K562 (cell line): ENCODE results near the gene TTC28. TPM values are rescaled to one million over a fixed set of nuclear protein-coding genes. Genes with fewer than 3 reads are reported as not detected.

Source experiments
- ATAC-seq: fragments of 200-7000 bp; cut with Tn5 transposase; 3 replicates; pipeline ENCODE4 v1.9.1; 2020; ENCODE audit warnings: moderate library complexity
- BruUV-seq: library from RNA; stranded (reverse); fragments of 400-500 nt; replicated peaks from 2 replicates; lab custom pipeline; 2021; lab: Mats Ljungman, UMichigan
- CTCF ChIA-PET: fragments of 300-600 bp; formaldehyde crosslinking; extraction: SDS; loops from one replicate; lab custom pipeline; 2021; ENCODE audit warnings: low intra/inter-chr PET ratio; lab: Yijun Ruan, JAX
- POLR2A ChIA-PET: fragments of 300-600, 350-650 bp; sonication (Branson Sonifier 250); formaldehyde crosslinking; extraction: SDS; loops from one replicate; lab custom pipeline; 2021; ENCODE audit warnings: antibody characterized with exemption, inconsistent platforms; lab: Yijun Ruan, JAX
- DNase-seq, 4 experiments: peaks; one replicate each; pipeline versions ENCODE4 v3.0.0 to v3.0.0-alpha.2; 2011 to 2018; ENCODE audit warnings: low spot score in 3 of 4, mixed read lengths in 3 of 4; ENCODE audit errors: extremely low read depth in 1 of 4
- FAIRE-seq: peaks from 2 replicates; lab custom pipeline; 2011; peaks lifted over from hg19 to GRCh38; lab: Jason Lieb, UNC
- H2AFZ ChIP-seq: 2 replicates; pipeline ENCODE4 v1.6.0; 2011; ENCODE audit warnings: low read depth, low read length, control low read depth, inconsistent platforms
- H3K27ac ChIP-seq: fragments of 200-600 bp; 3 replicates; pipeline ENCODE4 v1.8.0; 2011; ENCODE audit warnings: low read depth, mild to moderate bottlenecking, control low read depth, inconsistent platforms, low read length, moderate library complexity, mixed read lengths; ENCODE audit errors: extremely low read depth
- H3K27me3 ChIP-seq, 2 experiments: fragments of 300-600 bp in 1 of 2; 2 replicates in 1 of 2; 3 replicates in 1 of 2; pipeline versions ENCODE4 v1.6.0 to v1.8.0; 2011; ENCODE audit warnings: inconsistent platforms in 2 of 2, low read length in 2 of 2, mild to moderate bottlenecking in 1 of 2, mixed read lengths in 1 of 2, moderate library complexity in 1 of 2; ENCODE audit not compliant: control insufficient read depth in 2 of 2, insufficient read depth in 2 of 2
- H3K36me3 ChIP-seq: fragments of 300-600 bp; 3 replicates; pipeline ENCODE4 v1.8.0; 2011; ENCODE audit warnings: mild to moderate bottlenecking, low read length, inconsistent platforms; ENCODE audit not compliant: control insufficient read depth, insufficient read depth
- H3K4me1 ChIP-seq, 2 experiments: fragments of 200-600 bp in 1 of 2; replicated peaks in 1 of 2; 2 replicates in 1 of 2; 3 replicates in 1 of 2; pipeline versions ENCODE4 v1.5.1 to v1.8.0; 2011; ENCODE audit warnings: inconsistent platforms in 2 of 2, low read length in 2 of 2, mild to moderate bottlenecking in 1 of 2, mixed read lengths in 1 of 2, moderate library complexity in 1 of 2; ENCODE audit not compliant: control insufficient read depth in 2 of 2, insufficient read depth in 2 of 2
- H3K4me2 ChIP-seq: 2 replicates; pipeline ENCODE4 v1.6.1; 2011; ENCODE audit warnings: low read length, control low read depth, inconsistent platforms, mixed read lengths; ENCODE audit not compliant: insufficient read depth
- H3K4me3 ChIP-seq: fragments of 200-600 bp; sonication (generic), shearing (Covaris generic); 2 replicates; pipeline ENCODE4 v1.5.1; 2016; ENCODE audit warnings: control low read depth, inconsistent platforms
- H3K79me2 ChIP-seq: fragments of 200-600 bp; 3 replicates; pipeline ENCODE4 v1.8.0; 2011; ENCODE audit warnings: low read length, inconsistent platforms; ENCODE audit not compliant: control insufficient read depth, insufficient read depth
- H3K9ac ChIP-seq, 2 experiments: 2 replicates each; pipeline versions ENCODE4 v1.6.0 to v1.6.1; 2011; ENCODE audit warnings: low read depth in 2 of 2, low read length in 2 of 2, control low read depth in 1 of 2, inconsistent platforms in 1 of 2, mild to moderate bottlenecking in 1 of 2, mixed read lengths in 1 of 2; ENCODE audit not compliant: insufficient read depth in 1 of 2
- H3K9me1 ChIP-seq: one replicate; pipeline ENCODE4 v1.6.0; 2011; ENCODE audit warnings: inconsistent platforms, mild to moderate bottlenecking, low read length, moderate library complexity; ENCODE audit not compliant: control insufficient read depth, insufficient read depth
- H3K9me3 ChIP-seq: replicated peaks from 2 replicates; pipeline ENCODE4 v1.5.1; 2011; ENCODE audit warnings: low read depth, low read length, inconsistent platforms; ENCODE audit not compliant: control insufficient read depth, insufficient read depth
- H4K20me1 ChIP-seq: replicated peaks from 2 replicates; pipeline ENCODE4 v1.6.1; 2011; ENCODE audit warnings: low read length, inconsistent platforms, mixed read lengths; ENCODE audit not compliant: control insufficient read depth, insufficient read depth
- BCL6 ChIP-seq: fragments of 250-450 bp; sonication (Bioruptor Pico); IDR thresholded peaks from 2 replicates; pipeline ENCODE4 v1.4.0; 2020
- CEBPZ ChIP-seq: fragments of 150-350 bp; IDR thresholded peaks from 2 replicates; pipeline ENCODE4 v1.6.1; 2014; ENCODE audit warnings: low read depth, mild to moderate bottlenecking, low read length, borderline replicate concordance
- GATA2 ChIP-seq: sonication (generic); formaldehyde crosslinking; IDR thresholded peaks from 2 replicates; pipeline ENCODE4 v1.4.0; 2020; ENCODE audit warnings: mild to moderate bottlenecking, missing genetic modification reagents
- HMGN3 ChIP-seq: IDR thresholded peaks from 2 replicates; pipeline ENCODE4 v1.6.1; 2011; ENCODE audit warnings: borderline replicate concordance, low read depth, mild to moderate bottlenecking, mixed read lengths, low read length; ENCODE audit not compliant: insufficient read length; ENCODE audit errors: extremely low read depth
- NFRKB ChIP-seq: fragments of 450-650 bp; IDR thresholded peaks from 2 replicates; pipeline ENCODE4 v1.6.1; 2016; ENCODE audit warnings: low read depth
- RBFOX2 ChIP-seq: fragments of 200-400 bp; formaldehyde crosslinking; IDR thresholded peaks from 2 replicates; pipeline ENCODE4 v1.6.1; 2017; ENCODE audit warnings: low read depth, mild to moderate bottlenecking, low read length, moderate library complexity
- TCFL5 ChIP-seq: fragments of 250-450 bp; sonication (Bioruptor Pico); conservative IDR thresholded peaks from 2 replicates; pipeline ENCODE4 v1.6.1; 2021; ENCODE audit warnings: mild to moderate bottlenecking, moderate library complexity, matching md5 sums
- ZFP1 ChIP-seq: fragments of 450-650 bp; formaldehyde crosslinking; IDR thresholded peaks from 2 replicates; pipeline ENCODE4 v1.4.0; 2020; ENCODE audit warnings: mild to moderate bottlenecking, mixed read lengths
- WGBS: fragments of 100-300 bp; shearing (Covaris generic); methylation state at CpG from one replicate; pipeline ENCODE4 v1.1.6; 2016; ENCODE audit warnings: low coverage, mixed read lengths; ENCODE audit not compliant: insufficient coverage; ENCODE audit errors: missing lambda C conversion rate; 5-methylcytosine and 5-hydroxymethylcytosine counted together
- in situ Hi-C: fragments of 300-500 bp; cut with MboI; formaldehyde crosslinking; loops from 4 replicates; pipeline ENCODE4 v1.15.0; 2018; ENCODE audit warnings: inconsistent platforms, mixed read lengths
- intact Hi-C: fragments of 100-400 bp; cut with micrococcal nuclease; formaldehyde crosslinking; loops from 2 replicates; pipeline ENCODE4 v1.14.2; 2022
- polyA plus RNA-seq, 8 experiments: library from polyadenylated mRNA; depleted of rRNA in 4 of 8; stranded (reverse) in 5 of 8; unstranded in 3 of 8; fragments of >200 nt; fragmentation: Nextera tagmentation in 2 of 8; fragmentation: Illumina TruSeq in 1 of 8; extraction: Ambion mirVana in 2 of 8; extraction: Trizol in 1 of 8; gene quantifications; 2 replicates each; pipeline versions ENCODE4 v1.2.1 to v1.2.3, GENCODE V29; 2011 to 2014; ENCODE audit warnings: inconsistent platforms in 1 of 8, missing spikeins in 1 of 8
- total RNA-seq, 7 experiments: library from RNA; depleted of rRNA in 6 of 7; stranded (reverse); fragments of >200 nt in 6 of 7; fragmentation: Illumina TruSeq in 2 of 7; extraction: Trizol in 2 of 7; gene quantifications; 2 replicates each; pipeline versions ENCODE4 v1.2.1 to v1.2.3, GENCODE V29; 2011 to 2021; ENCODE audit warnings: low replicate concordance in 1 of 7
- TF ChIP-seq, protein P1 (sequence below): sonication (generic); formaldehyde crosslinking; IDR thresholded peaks from 2 replicates; pipeline ENCODE4 v1.8.0; 2022; ENCODE audit warnings: missing genetic modification reagents, mild to moderate bottlenecking, moderate library complexity, borderline replicate concordance
- TF ChIP-seq, protein P2 (sequence below), 2 experiments: fragments of 450-650 bp; IDR thresholded peaks; 2 replicates each; pipeline ENCODE4 v1.6.1; 2016; ENCODE audit warnings: mild to moderate bottlenecking in 2 of 2, borderline replicate concordance in 1 of 2, low read depth in 1 of 2, moderate library complexity in 1 of 2

TTC28 gene
- total and polyA plus RNA-seq, 9 of the 15 experiments (the other 6 are each of a cell fraction or from before 2014, with no cell fraction given) = 0.22 to 10.7 (median 3.1) TPM

- in situ Hi-C loops = no loop called here
- no peak overlapping the region for H3K4me3 ChIP-seq
- H3K79me2 ChIP-seq = no peaks in the 10 kb centered on the region
- H2AFZ ChIP-seq = no peak overlapping the region
- no peak for ATAC-seq
- no peak overlapping the region for H3K27ac ChIP-seq
- H3K9me1 ChIP-seq = no peaks in the 10 kb centered on the region
- WGBS = 100% methylated on average over 1 of the region's 15 CpGs
- CTCF ChIA-PET = no interaction called here
- no peak overlapping the region for H3K4me2 ChIP-seq
- no peak overlapping the region for H3K9ac ChIP-seq
- H3K4me1 ChIP-seq = no peaks in the 10 kb centered on the region; a peak in 1 of 5 replicates
- H3K9me3 ChIP-seq = no peaks in the 10 kb centered on the region
- intact Hi-C loops = no loop called here
- H3K36me3 ChIP-seq = peaks cover 9% of the 10 kb centered on the region; the same call in 1 of the 3 replicates
- FAIRE-seq = no peak
- no peaks in the 10 kb centered on the region for H3K27me3 ChIP-seq
- BruUV-seq = no TSS peak
- POLR2A ChIA-PET = interaction anchor here (0.6 kb wide), 1 partner anchor 460 kb away, joined by 4 read pairs; no protein-coding TSS in a partner anchor
- no peak for DNase-seq
- no peaks in the 10 kb centered on the region for H4K20me1 ChIP-seq
- TF ChIP-seq RBFOX2 (no peak), NFRKB (no peak), TCFL5 (CRISPR knock-in tag) (no peak), HMGN3 (no peak), ZFP1 (no peak), GATA2 (CRISPR knock-in tag) (no peak), BCL6 (CRISPR knock-in tag) (no peak), CEBPZ (no peak)
- TF ChIP-seq, protein P1, sequence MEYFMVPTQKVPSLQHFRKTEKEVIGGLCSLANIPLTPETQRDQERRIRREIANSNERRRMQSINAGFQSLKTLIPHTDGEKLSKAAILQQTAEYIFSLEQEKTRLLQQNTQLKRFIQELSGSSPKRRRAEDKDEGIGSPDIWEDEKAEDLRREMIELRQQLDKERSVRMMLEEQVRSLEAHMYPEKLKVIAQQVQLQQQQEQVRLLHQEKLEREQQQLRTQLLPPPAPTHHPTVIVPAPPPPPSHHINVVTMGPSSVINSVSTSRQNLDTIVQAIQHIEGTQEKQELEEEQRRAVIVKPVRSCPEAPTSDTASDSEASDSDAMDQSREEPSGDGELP (CRISPR knock-in tag) = no peak
- TF ChIP-seq, protein P2, sequence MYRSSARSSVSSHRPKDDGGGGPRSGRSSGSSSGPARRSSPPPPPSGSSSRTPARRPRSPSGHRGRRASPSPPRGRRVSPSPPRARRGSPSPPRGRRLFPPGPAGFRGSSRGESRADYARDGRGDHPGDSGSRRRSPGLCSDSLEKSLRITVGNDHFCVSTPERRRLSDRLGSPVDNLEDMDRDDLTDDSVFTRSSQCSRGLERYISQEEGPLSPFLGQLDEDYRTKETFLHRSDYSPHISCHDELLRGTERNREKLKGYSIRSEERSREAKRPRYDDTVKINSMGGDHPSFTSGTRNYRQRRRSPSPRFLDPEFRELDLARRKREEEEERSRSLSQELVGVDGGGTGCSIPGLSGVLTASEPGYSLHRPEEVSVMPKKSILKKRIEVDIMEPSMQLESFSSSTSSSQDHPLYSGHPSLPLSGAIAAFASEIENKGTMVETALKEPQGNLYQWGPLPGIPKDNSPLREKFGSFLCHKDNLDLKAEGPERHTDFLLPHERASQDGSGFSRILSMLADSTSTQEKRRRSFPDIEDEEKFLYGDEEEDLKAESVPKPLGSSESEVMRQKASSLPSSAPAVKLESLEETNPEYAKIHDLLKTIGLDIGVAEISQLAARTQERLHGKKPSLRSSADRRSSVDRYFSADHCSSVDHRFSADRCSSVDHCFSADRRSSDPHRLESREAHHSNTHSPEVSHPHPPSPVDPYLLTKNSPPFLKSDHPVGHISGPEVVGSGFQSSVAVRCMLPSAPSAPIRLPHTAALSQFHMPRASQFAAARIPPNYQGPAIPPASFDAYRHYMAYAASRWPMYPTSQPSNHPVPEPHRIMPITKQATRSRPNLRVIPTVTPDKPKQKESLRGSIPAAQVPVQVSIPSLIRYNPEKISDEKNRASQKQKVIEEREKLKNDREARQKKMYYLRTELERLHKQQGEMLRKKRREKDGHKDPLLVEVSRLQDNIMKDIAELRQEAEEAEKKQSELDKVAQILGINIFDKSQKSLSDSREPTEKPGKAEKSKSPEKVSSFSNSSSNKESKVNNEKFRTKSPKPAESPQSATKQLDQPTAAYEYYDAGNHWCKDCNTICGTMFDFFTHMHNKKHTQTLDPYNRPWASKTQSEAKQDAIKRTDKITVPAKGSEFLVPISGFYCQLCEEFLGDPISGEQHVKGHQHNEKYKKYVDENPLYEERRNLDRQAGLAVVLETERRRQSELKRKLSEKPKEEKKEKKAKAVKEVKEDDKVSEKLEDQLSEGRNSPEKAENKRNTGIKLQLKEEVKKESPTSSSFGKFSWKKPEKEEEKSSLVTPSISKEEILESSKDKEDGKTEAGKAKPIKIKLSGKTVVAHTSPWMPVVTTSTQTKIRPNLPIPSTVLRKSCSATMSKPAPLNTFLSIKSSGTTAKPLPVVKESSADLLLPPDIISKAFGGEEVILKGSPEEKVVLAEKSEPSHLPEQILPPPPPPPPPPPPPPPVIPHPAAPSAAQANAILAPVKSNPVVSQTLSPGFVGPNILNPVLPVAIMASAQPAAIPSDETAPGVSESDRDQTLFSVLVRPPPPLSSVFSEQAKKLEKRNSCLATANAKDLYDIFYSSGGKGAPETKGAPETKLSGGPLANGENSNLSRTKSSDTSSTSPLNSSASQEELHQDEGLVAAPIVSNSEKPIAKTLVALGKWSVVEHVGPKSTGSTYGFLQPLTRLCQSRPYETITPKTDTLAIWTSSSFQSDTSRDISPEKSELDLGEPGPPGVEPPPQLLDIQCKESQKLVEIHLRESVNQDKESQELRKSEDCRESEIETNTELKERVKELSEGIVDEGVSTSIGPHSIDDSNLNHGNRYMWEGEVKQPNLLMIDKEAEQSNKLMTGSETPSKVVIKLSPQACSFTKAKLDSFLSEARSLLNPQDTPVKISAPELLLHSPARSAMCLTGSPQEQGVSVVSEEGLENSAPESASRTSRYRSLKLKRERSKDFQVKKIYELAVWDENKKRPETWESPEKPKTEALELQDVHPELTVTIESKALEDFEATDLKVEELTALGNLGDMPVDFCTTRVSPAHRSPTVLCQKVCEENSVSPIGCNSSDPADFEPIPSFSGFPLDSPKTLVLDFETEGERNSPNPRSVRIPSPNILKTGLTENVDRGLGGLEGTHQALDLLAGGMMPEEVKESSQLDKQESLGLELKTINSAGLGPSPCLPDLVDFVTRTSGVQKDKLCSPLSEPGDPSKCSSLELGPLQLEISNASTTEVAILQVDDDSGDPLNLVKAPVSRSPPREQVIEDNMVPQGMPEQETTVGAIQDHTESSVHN (IDR thresholded peaks at IDR 0.05; ENCODE audit: borderline replicate concordance in 1 of 2, low read depth in 1 of 2) = no peak
Measured at GRCh38 chr22:27982106-27982505, 697.5 kb downstream of the TTC28 start.
